22Rv1 (cell line): ENCODE results near the gene DYNC1I1.

Source experiments
- H3K27ac ChIP-seq: fragments of 450-650 bp; 2 replicates; pipeline ENCODE4 v1.5.1; 2017
- ZFX ChIP-seq: fragments of 450-650 bp; IDR thresholded peaks from 2 replicates; pipeline ENCODE4 v1.6.1; 2017; ENCODE audit warnings: antibody characterized with exemption, borderline replicate concordance
- TF ChIP-seq, protein P1 (sequence below): fragments of 450-650 bp; IDR thresholded peaks from 2 replicates; pipeline ENCODE4 v1.5.1; 2017; ENCODE audit warnings: mild to moderate bottlenecking

Gene DYNC1I1

DNA sequence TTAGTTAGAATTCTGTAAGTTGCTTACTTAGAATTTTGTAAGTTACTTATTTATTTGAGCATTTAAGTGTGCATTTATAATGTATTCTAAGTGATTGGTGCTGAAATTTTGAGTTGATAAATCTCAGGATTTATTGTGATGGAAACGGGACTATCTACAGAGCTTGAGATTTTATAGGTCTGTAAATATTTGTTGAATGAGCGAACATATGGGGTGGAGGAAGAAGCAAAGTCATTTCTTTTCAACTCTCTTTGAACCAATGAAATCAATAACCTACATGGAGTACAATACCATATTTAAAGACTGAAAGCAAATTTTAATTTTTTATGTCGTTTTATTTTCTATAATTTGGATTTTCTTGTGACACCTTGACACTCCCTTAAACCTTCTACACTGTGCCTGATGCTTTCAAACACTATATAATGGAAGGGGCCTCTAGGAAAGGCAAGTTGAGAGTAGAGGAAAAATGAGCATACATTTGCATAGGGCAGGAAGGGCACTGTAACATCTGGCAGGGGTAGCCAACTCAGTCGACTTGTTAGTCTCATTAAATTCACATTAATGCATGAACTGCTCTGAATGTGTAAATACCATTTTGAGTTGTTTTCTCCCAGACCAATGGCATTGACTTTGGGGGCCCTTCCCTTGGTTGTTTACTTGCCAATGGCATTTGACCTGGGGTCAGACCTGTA, 204.2 kb downstream of the DYNC1I1 start:
- no peak overlapping the region for H3K27ac ChIP-seq
- no peak for TF ChIP-seq ZFX
- TF ChIP-seq, protein P1, sequence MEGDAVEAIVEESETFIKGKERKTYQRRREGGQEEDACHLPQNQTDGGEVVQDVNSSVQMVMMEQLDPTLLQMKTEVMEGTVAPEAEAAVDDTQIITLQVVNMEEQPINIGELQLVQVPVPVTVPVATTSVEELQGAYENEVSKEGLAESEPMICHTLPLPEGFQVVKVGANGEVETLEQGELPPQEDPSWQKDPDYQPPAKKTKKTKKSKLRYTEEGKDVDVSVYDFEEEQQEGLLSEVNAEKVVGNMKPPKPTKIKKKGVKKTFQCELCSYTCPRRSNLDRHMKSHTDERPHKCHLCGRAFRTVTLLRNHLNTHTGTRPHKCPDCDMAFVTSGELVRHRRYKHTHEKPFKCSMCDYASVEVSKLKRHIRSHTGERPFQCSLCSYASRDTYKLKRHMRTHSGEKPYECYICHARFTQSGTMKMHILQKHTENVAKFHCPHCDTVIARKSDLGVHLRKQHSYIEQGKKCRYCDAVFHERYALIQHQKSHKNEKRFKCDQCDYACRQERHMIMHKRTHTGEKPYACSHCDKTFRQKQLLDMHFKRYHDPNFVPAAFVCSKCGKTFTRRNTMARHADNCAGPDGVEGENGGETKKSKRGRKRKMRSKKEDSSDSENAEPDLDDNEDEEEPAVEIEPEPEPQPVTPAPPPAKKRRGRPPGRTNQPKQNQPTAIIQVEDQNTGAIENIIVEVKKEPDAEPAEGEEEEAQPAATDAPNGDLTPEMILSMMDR, result no peak

- TF ChIP-seq, protein P1, result no peak
- TF ChIP-seq ZFX, result no peak
- H3K27ac ChIP-seq, result no peak overlapping the region
Observed at GRCh38 chr7:95977994-95978393, 205.6 kb downstream of the DYNC1I1 start.

DNA sequence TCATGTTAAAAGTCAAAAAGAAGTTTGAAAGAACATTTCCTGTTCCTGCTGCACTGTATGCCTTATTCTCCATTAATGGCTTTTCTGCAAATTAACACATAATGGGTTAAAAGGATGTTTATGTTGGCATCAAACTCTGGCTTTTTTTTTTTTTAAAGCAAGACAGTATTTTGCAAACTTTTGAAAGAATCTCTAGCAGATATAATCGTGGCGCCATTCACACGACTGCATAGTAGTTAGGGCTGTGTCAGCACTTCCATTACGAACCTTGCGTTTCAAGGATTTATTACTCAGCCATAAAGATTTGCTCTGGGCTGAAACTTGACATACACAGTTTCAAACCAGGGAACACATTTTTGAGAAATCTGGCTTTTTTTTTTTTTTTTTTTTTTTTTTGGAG, 207.8 kb downstream of the DYNC1I1 start:
- H3K27ac ChIP-seq, result no peak overlapping the region
- TF ChIP-seq, protein P1, result no peak
- no peak for TF ChIP-seq ZFX

GRCh38 chr7:95980706-95981105, 208.4 kb downstream of the DYNC1I1 start:
- TF ChIP-seq, protein P1, result no peak
- H3K27ac ChIP-seq, result no peak overlapping the region

DNA sequence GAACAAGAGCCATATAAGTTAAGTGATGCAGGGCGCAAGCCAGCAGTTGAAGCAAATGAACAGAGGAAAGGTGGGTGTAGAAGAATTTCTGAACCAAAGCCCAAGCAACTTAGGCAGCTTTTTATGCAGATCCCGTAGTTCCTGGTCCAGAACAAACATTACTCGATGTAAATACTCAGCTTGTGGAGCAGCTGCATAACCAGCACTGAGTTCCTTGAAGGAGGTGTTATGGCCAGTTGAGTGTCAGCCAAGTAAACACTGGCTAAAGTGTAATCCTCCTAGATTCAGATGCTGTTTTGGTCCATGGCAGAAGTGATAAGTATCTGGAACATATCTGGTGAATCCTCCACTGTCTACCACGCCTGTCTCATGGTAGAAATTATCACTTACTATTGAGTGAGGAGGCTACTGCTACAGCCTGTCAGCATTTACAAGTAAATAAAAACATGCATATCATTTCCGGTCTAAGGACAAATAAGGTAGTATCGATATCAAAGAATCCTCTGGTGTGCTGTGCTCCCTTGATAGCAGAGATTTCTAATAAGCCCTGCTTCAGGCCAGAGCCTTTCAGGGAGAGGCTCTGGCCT, 213.9 kb downstream of the DYNC1I1 start:
- H3K27ac ChIP-seq, result no peak overlapping the region

GRCh38 chr7:95989301-95989700, 216.9 kb downstream of the DYNC1I1 start:
- H3K27ac ChIP-seq, result no peak overlapping the region
- TF ChIP-seq, protein P1, result no peak
- TF ChIP-seq ZFX, result no peak

More for the DNA sequence above, 213.9 kb downstream of the DYNC1I1 start:
- TF ChIP-seq ZFX, result no peak
- TF ChIP-seq, protein P1, result no peak

GRCh38 chr7:95993380-95993779, 221.0 kb downstream of the DYNC1I1 start:
- no peak for TF ChIP-seq ZFX
- TF ChIP-seq, protein P1, result 0 out of 2 replicates have a peak, but pooled peaks have one; percentile 5
- H3K27ac ChIP-seq, result no peak overlapping the region
